HepG2 (cell line): ENCODE data around the gene ZNF396. TPM values are rescaled to one million over a fixed set of nuclear protein-coding genes. Genes with fewer than 3 reads are reported as not detected.

Source experiments
- polyA plus RNA-seq, 8 experiments: library from polyadenylated mRNA; depleted of rRNA in 3 of 8; stranded (reverse) in 7 of 8; unstranded in 1 of 8; fragments of >200 nt; fragmentation: Illumina TruSeq in 4 of 8; extraction: Trizol in 4 of 8; gene quantifications; 2 replicates each; pipeline versions ENCODE4 v1.2.1 to v1.2.3, GENCODE V29; 2011 to 2016; ENCODE audit warnings: low read depth in 4 of 8, missing spikeins in 1 of 8, mixed read lengths in 1 of 8; ENCODE audit not compliant: insufficient read depth in 1 of 8
- total RNA-seq, 5 experiments: library from RNA; depleted of rRNA; stranded (reverse); fragments of >200 nt; fragmentation: Illumina TruSeq; extraction: Trizol; gene quantifications; 2 replicates each; pipeline ENCODE4 v1.2.3, GENCODE V29; 2016; ENCODE audit warnings: low read depth in 1 of 5

ZNF396 gene
- total and polyA plus RNA-seq, 2 of the 13 experiments (the other 11 are each of a cell fraction or from before 2014, with no cell fraction given) = 0.25 to 0.75 TPM

Other genes with a start within 250 kb of the ZNF396 start
- 9.4 and 10.0 TPM in 2 replicates for gene ZNF397, start 136.3 kb downstream of the ZNF396 start, total RNA-seq (2016; rRNA removed; fragmentation: Illumina TruSeq; extraction: Trizol)
- 4.7 and 4.9 TPM in 2 replicates for gene ZNF397, start 136.3 kb downstream of the ZNF396 start, polyA plus RNA-seq (2011; rRNA removed)
- 6.8 and 7.7 TPM in 2 replicates for gene ZSCAN30, start 87.1 kb downstream of the ZNF396 start, total RNA-seq (2016; rRNA removed; fragmentation: Illumina TruSeq; extraction: Trizol)
- gene ZSCAN30, start 87.1 kb downstream of the ZNF396 start, polyA plus RNA-seq (2011; rRNA removed) = 7.4 and 8.2 TPM in 2 replicates
- 41.1 and 79.4 TPM in 2 replicates for gene ZNF24, start 32.9 kb downstream of the ZNF396 start, total RNA-seq (2016; rRNA removed; fragmentation: Illumina TruSeq; extraction: Trizol)
- gene ZNF24, start 32.9 kb downstream of the ZNF396 start, polyA plus RNA-seq (2011; rRNA removed) = 15.3 and 19.5 TPM in 2 replicates
- 8.2 and 10.8 TPM in 2 replicates for gene INO80C, start 120.6 kb upstream of the ZNF396 start, total RNA-seq (2016; rRNA removed; fragmentation: Illumina TruSeq; extraction: Trizol)
- 15.4 and 20.5 TPM in 2 replicates for gene INO80C, start 120.6 kb upstream of the ZNF396 start, polyA plus RNA-seq (2011; rRNA removed)
- 100 and 101 TPM in 2 replicates for gene GALNT1, start 204.4 kb upstream of the ZNF396 start, total RNA-seq (2016; rRNA removed; fragmentation: Illumina TruSeq; extraction: Trizol)
- gene GALNT1, start 204.4 kb upstream of the ZNF396 start, polyA plus RNA-seq (2011; rRNA removed) = 29.5 and 41.1 TPM in 2 replicates